ENCODE data around the gene CTDP1.

The CTDP1 gene

DNA sequence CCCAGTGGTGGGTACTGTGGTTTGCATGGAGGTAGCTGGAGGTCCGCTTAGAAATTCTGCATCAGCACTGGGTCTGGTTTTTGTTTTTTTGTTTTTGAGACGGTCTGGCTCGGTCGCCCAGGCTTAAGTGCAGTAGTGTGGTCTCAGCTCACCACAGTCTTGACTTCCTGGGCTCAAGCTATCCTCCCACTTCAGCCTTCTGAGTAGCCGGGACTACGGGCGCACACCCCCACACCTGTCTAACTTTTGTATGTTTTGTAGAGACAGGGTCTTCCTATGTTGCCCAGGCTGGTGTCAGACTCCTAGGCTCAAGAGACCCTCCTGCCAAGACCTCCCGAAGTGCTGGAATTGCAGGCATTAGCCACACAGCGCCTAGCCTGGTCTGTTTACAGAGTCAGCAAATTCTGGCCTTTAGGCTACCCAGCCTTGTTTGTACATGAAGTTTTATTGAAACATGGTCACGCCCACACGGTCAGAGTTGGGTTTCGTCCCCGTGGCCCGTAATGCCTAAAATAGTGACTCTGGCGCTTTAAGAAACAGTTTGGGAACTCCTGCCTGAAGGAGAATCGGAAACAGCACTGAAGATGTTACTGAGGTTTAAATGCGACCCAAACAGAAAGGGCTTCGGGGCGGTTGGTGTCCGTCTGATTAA, 32.7 kb downstream of the CTDP1 start:
- no peaks in the 10 kb centered on the region for H3K9me3 Mint-ChIP-seq
- no peak overlapping the region for H3K4me3 Mint-ChIP-seq
- H3K4me1 Mint-ChIP-seq = no peaks in the 10 kb centered on the region
- H3K27me3 Mint-ChIP-seq (ENCODE audit: low read depth) = no peaks in the 10 kb centered on the region
- peaks cover 27% of the 10 kb centered on the region for H3K36me3 Mint-ChIP-seq (ENCODE audit: low read depth)
- peak overlapping the region in 1 of 3 experiments; percentile 11 for H3K27ac Mint-ChIP-seq
- TF ChIP-seq, protein P1, sequence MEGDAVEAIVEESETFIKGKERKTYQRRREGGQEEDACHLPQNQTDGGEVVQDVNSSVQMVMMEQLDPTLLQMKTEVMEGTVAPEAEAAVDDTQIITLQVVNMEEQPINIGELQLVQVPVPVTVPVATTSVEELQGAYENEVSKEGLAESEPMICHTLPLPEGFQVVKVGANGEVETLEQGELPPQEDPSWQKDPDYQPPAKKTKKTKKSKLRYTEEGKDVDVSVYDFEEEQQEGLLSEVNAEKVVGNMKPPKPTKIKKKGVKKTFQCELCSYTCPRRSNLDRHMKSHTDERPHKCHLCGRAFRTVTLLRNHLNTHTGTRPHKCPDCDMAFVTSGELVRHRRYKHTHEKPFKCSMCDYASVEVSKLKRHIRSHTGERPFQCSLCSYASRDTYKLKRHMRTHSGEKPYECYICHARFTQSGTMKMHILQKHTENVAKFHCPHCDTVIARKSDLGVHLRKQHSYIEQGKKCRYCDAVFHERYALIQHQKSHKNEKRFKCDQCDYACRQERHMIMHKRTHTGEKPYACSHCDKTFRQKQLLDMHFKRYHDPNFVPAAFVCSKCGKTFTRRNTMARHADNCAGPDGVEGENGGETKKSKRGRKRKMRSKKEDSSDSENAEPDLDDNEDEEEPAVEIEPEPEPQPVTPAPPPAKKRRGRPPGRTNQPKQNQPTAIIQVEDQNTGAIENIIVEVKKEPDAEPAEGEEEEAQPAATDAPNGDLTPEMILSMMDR (IDR thresholded peaks at IDR 0.05; ENCODE audit: unreplicated experiment in 3 of 3) = no peak

DNA sequence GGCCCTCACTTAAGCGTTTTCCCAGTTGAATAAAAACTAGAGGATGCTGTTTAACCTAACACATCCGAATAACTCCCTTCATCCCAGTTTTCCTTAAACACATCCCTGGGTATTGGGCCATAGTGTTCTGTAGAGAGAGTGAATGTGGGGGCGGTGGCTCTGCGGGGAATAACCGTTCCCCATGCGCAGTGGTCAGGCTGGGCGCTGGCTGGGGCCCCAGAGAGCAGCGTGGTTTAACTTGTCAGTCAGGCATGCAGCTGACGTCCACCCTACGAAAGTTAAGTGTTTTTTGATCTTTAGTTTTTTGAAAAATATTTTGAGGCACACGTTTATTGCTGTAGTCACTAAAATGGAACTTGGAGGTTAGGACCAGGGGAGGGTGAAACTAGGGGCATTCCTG, 33.7 kb downstream of the CTDP1 start:
- Mint-ChIP-seq H3K9me3 (no peaks in the 10 kb centered on the region), H3K36me3 (ENCODE audit: low read depth) (peaks cover 21% of the 10 kb centered on the region), H3K4me3 (no peak overlapping the region), H3K27ac (no peak overlapping the region), H3K4me1 (no peaks in the 10 kb centered on the region), H3K27me3 (ENCODE audit: low read depth) (no peaks in the 10 kb centered on the region)
- TF ChIP-seq, protein P1 (IDR thresholded peaks at IDR 0.05; ENCODE audit: unreplicated experiment in 3 of 3) = no peak

DNA sequence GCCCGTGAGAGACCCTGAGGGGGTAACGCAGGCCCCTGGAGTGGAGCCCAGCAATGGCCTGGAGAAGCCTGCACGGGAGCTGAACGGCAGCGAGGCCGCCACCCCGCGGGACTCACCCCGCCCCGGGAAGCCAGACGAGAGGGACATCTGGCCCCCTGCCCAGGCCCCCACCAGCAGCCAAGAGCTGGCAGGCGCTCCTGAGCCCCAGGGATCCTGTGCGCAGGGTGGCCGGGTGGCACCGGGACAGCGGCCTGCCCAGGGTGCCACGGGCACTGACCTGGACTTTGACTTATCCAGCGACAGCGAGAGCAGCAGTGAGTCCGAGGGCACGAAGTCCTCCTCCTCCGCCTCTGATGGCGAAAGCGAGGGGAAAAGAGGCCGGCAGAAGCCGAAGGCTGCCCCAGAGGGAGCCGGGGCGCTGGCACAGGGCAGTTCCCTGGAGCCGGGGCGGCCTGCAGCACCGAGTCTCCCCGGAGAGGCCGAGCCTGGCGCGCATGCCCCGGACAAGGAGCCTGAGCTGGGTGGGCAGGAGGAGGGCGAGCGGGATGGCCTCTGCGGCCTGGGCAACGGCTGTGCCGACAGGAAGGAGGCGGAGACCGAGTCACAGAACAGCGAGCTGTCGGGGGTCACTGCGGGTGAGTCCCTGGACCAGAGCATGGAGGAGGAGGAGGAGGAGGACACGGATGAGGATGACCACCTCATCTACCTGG, 35.1 kb downstream of the CTDP1 start:
- no peak overlapping the region for H3K4me3 Mint-ChIP-seq
- TF ChIP-seq, protein P1 (IDR thresholded peaks at IDR 0.05; ENCODE audit: unreplicated experiment in 3 of 3) = no peak
- no peaks in the 10 kb centered on the region for H3K27me3 Mint-ChIP-seq (ENCODE audit: low read depth)
- H3K27ac Mint-ChIP-seq = no peak overlapping the region
- H3K9me3 Mint-ChIP-seq = no peaks in the 10 kb centered on the region
- peaks cover 33% of the 10 kb centered on the region for H3K36me3 Mint-ChIP-seq (ENCODE audit: low read depth)
- no peaks in the 10 kb centered on the region for H3K4me1 Mint-ChIP-seq

DNA sequence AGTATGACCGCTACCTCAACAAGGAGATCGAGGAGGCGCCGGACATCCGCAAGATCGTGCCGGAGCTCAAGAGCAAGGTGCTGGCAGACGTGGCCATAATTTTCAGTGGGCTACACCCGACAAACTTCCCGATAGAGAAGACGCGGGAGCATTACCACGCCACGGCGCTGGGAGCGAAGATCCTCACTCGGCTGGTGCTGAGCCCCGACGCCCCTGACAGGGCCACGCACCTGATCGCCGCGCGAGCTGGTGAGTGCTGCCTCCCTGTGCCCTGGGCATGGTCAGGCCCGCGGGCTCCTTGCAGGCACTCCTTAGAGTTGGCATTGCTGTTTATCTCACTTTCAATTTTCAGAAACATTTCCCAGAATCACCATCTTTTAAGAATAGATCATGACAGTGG, 35.7 kb downstream of the CTDP1 start:
- TF ChIP-seq, protein P1 (IDR thresholded peaks at IDR 0.05; ENCODE audit: unreplicated experiment in 3 of 3) = no peak
- H3K36me3 Mint-ChIP-seq (ENCODE audit: low read depth) = peaks cover 33% of the 10 kb centered on the region
- H3K4me1 Mint-ChIP-seq = no peaks in the 10 kb centered on the region
- no peak overlapping the region for H3K4me3 Mint-ChIP-seq
- H3K27me3 Mint-ChIP-seq (ENCODE audit: low read depth) = no peaks in the 10 kb centered on the region
- H3K9me3 Mint-ChIP-seq = no peaks in the 10 kb centered on the region
- no peak overlapping the region for H3K27ac Mint-ChIP-seq

DNA sequence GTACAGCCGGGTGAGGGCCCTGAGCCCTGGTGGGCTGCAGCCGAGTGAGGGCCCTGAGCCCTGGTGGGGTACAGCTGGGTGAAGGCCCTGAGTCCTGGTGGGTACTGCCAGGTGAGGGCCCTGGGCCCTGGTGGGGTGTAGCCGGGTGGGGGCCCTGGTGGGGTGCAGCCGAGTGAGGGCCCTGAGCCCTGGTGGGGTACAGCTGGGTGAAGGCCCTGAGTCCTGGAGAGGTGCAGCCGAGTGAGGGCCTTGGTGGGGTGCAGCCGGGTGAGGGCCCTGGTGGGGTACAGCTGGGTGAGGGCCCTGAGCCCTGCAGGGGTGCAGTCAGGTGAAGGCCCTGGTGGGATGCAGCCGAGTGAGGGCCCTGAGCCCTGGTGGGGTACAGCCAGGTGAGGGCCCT, 37.5 kb downstream of the CTDP1 start:
- Mint-ChIP-seq H3K27ac (no peak overlapping the region), H3K9me3 (no peaks in the 10 kb centered on the region), H3K27me3 (ENCODE audit: low read depth) (no peaks in the 10 kb centered on the region), H3K36me3 (ENCODE audit: low read depth) (peaks cover 39% of the 10 kb centered on the region), H3K4me3 (no peak overlapping the region), H3K4me1 (no peaks in the 10 kb centered on the region)
- TF ChIP-seq, protein P1 (IDR thresholded peaks at IDR 0.05; ENCODE audit: unreplicated experiment in 3 of 3) = no peak

Measured in nephron (organoid).